Fibroblast of lung (primary cell): ENCODE results near the gene DIPK1B. TPM values are rescaled to one million over a fixed set of nuclear protein-coding genes. Genes with fewer than 3 reads are reported as not detected.

Source experiments
- DNase-seq, 2 donors: peaks; one replicate each; pipeline versions ENCODE4 v3.0.0 to v3.0.0-alpha.2; 2010; ENCODE audit warnings: low read depth in 2 of 2
- H2AFZ ChIP-seq: 2 replicates; pipeline ENCODE4 v1.5.1; 2012; ENCODE audit warnings: low read length, control low read depth, inconsistent platforms
- H3K27ac ChIP-seq: 2 replicates; pipeline ENCODE4 v1.5.1; 2011; ENCODE audit warnings: low read length, control low read depth; ENCODE audit not compliant: insufficient read depth
- H3K27me3 ChIP-seq: 2 replicates; pipeline ENCODE4 v1.5.1; 2011; ENCODE audit warnings: mild to moderate bottlenecking, low read length; ENCODE audit not compliant: control insufficient read depth, insufficient read depth
- H3K36me3 ChIP-seq: 2 replicates; pipeline ENCODE4 v1.5.1; 2011; ENCODE audit warnings: low read length; ENCODE audit not compliant: control insufficient read depth, insufficient read depth
- H3K4me1 ChIP-seq: 2 replicates; pipeline ENCODE4 v1.5.1; 2011; ENCODE audit warnings: low read length; ENCODE audit not compliant: control insufficient read depth, insufficient read depth; ENCODE audit errors: extremely low read depth
- H3K4me2 ChIP-seq: 2 replicates; pipeline ENCODE4 v1.5.1; 2011; ENCODE audit warnings: low read length, control low read depth; ENCODE audit not compliant: insufficient read depth; ENCODE audit errors: extremely low read depth
- H3K4me3 ChIP-seq, 4 experiments: fragments of 200-600 bp in 1 of 4; sonication (generic) in 1 of 4; replicated peaks in 1 of 4; 2 replicates each; pipeline ENCODE4 v1.5.1; 2011 to 2016; ENCODE audit warnings: low read length in 4 of 4, low read depth in 3 of 4, mild to moderate bottlenecking in 3 of 4, control low read depth in 2 of 4, inconsistent platforms in 1 of 4, mixed read lengths in 1 of 4; ENCODE audit not compliant: insufficient read depth in 1 of 4; ENCODE audit errors: control extremely low read depth in 1 of 4
- H3K79me2 ChIP-seq: 2 replicates; pipeline ENCODE4 v1.5.1; 2012; ENCODE audit warnings: mild to moderate bottlenecking, low read length, inconsistent platforms; ENCODE audit not compliant: control insufficient read depth, insufficient read depth
- H3K9ac ChIP-seq: 2 replicates; pipeline ENCODE4 v1.5.1; 2011; ENCODE audit warnings: mild to moderate bottlenecking, low read length, control low read depth; ENCODE audit not compliant: insufficient read depth
- H3K9me3 ChIP-seq: 2 replicates; pipeline ENCODE4 v1.5.1; 2012; ENCODE audit warnings: low read depth, low read length; ENCODE audit not compliant: control insufficient read depth, insufficient read depth
- H4K20me1 ChIP-seq: 2 replicates; pipeline ENCODE4 v1.5.1; 2011; ENCODE audit warnings: low read length; ENCODE audit not compliant: control insufficient read depth, insufficient read depth; ENCODE audit errors: extremely low read depth
- CTCF ChIP-seq, 2 donors: IDR thresholded peaks in 1 of 2; conservative IDR thresholded peaks in 1 of 2; 1 replicate in 1 of 2; 2 replicates in 1 of 2; pipeline ENCODE4 v1.5.1; 2011 to 2012; ENCODE audit warnings: low read length in 2 of 2, control low read depth in 1 of 2, inconsistent platforms in 1 of 2, low read depth in 1 of 2, mild to moderate bottlenecking in 1 of 2
- EZH2 ChIP-seq: IDR thresholded peaks from 2 replicates; pipeline ENCODE4 v1.5.1; 2012; ENCODE audit warnings: low read length, control low read depth, mild to moderate bottlenecking; ENCODE audit errors: missing control alignments
- polyA plus RNA-seq, 2 donors: library from polyadenylated mRNA; depleted of rRNA in 1 of 2; stranded (reverse) in 1 of 2; unstranded in 1 of 2; fragments of >200 nt; gene quantifications; 2 replicates each; pipeline ENCODE4 v1.2.1, GENCODE V29; 2011 to 2012; ENCODE audit warnings: missing spikeins in 1 of 2
- total RNA-seq: library from RNA; depleted of rRNA; stranded (reverse); fragments of >200 nt; gene quantifications from 2 replicates; pipeline ENCODE4 v1.2.1, GENCODE V29; 2014

The DIPK1B gene
- total and polyA plus RNA-seq, 2 donors (not counting 1 experiment from before 2014, with no cell fraction given) = 0.16 to 0.33 TPM

DNA sequence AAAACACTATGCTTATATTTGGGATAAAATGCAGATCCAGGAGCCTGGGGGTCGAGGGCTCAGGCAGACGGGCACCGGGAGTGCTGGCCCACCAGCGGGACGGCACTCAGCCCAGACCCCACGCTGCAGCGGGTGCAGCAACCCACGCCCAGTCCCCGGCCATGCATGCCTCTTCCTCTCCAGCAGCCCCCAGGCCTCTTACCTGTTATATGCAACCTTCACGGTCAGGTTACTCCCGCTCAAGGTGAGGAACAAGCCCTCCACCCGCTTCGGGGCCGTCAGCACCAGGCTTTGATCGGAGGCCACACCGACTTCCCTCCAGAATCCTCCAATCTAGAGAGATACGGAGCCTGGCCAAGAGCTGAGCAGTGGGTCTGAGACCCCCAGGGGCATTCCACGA, 44.5 kb downstream of the DIPK1B start:
- H3K27ac ChIP-seq = no peak overlapping the region
- H4K20me1 ChIP-seq = no peaks in the 10 kb centered on the region
- H3K9ac ChIP-seq = no peak overlapping the region
- no peaks in the 10 kb centered on the region for H3K36me3 ChIP-seq
- TF ChIP-seq CTCF (conservative IDR thresholded peaks at IDR 0.05 in 1 of 2, IDR thresholded peaks at IDR 0.05 in 1 of 2; ENCODE audit: low read depth in 1 of 2, low read length in 2 of 2) (no peak), EZH2 (no peak)
- no peak overlapping the region for H3K4me2 ChIP-seq
- H3K4me1 ChIP-seq = no peaks in the 10 kb centered on the region
- no peak overlapping the region for H3K4me3 ChIP-seq
- no peaks in the 10 kb centered on the region for H3K79me2 ChIP-seq
- H2AFZ ChIP-seq = no peak overlapping the region
- no peak for DNase-seq
- H3K9me3 ChIP-seq = no peaks in the 10 kb centered on the region
- no peaks in the 10 kb centered on the region for H3K27me3 ChIP-seq

GRCh38 chr9:136757328-136757727, 45.0 kb downstream of the DIPK1B start:
- Histone ChIP-seq H3K36me3 (no peaks in the 10 kb centered on the region), H3K79me2 (no peaks in the 10 kb centered on the region), H3K27me3 (no peaks in the 10 kb centered on the region), H2AFZ (no peak overlapping the region), H3K9me3 (no peaks in the 10 kb centered on the region), H3K4me2 (no peak overlapping the region), H3K27ac (no peak overlapping the region), H3K9ac (no peak overlapping the region), H3K4me3 (no peak overlapping the region), H3K4me1 (no peaks in the 10 kb centered on the region), H4K20me1 (no peaks in the 10 kb centered on the region)
- no peak for DNase-seq
- TF ChIP-seq EZH2 (no peak), CTCF (conservative IDR thresholded peaks at IDR 0.05 in 1 of 2, IDR thresholded peaks at IDR 0.05 in 1 of 2; ENCODE audit: low read depth in 1 of 2, low read length in 2 of 2) (no peak)

GRCh38 chr9:136757751-136758140, 45.4 kb downstream of the DIPK1B start:
- TF ChIP-seq CTCF (conservative IDR thresholded peaks at IDR 0.05 in 1 of 2, IDR thresholded peaks at IDR 0.05 in 1 of 2; ENCODE audit: low read depth in 1 of 2, low read length in 2 of 2) = no peak
- no peak for TF ChIP-seq EZH2
- no peak overlapping the region for H3K27ac ChIP-seq
- no peak overlapping the region for H3K9ac ChIP-seq
- no peaks in the 10 kb centered on the region for H4K20me1 ChIP-seq
- H2AFZ ChIP-seq = no peak overlapping the region
- no peaks in the 10 kb centered on the region for H3K27me3 ChIP-seq
- no peak overlapping the region for H3K4me2 ChIP-seq
- H3K36me3 ChIP-seq = no peaks in the 10 kb centered on the region
- no peaks in the 10 kb centered on the region for H3K79me2 ChIP-seq
- no peaks in the 10 kb centered on the region for H3K4me1 ChIP-seq
- no peak overlapping the region for H3K4me3 ChIP-seq
- no peak for DNase-seq
- H3K9me3 ChIP-seq = no peaks in the 10 kb centered on the region
